GM23338 (cell line): ENCODE measurements around the gene ATP2A3. TPM values are rescaled to one million over a fixed set of nuclear protein-coding genes. Genes with fewer than 3 reads are reported as not detected.

Source experiments
- ATAC-seq: fragments of 200-7000 bp; cut with Tn5 transposase; 3 replicates; pipeline ENCODE4 v1.9.1; 2020
- DNase-seq: peaks from one replicate; pipeline ENCODE4 v3.0.0-alpha.2; 2015; ENCODE audit warnings: low spot score
- H2AFZ ChIP-seq: fragments of 200-600 bp; sonication (generic); 2 replicates; pipeline ENCODE4 v1.8.0; 2016; ENCODE audit warnings: antibody characterized with exemption, mild to moderate bottlenecking, moderate library complexity
- H3F3A ChIP-seq: fragments of 200-600 bp; sonication (generic); replicated peaks from 2 replicates; pipeline ENCODE4 v1.8.0; 2017; ENCODE audit warnings: antibody characterized with exemption, mixed run types, low read depth
- H3K27ac ChIP-seq: fragments of 200-600 bp; sonication (generic); 2 replicates; pipeline ENCODE4 v1.6.1; 2016; ENCODE audit warnings: low read depth
- H3K27me3 ChIP-seq: fragments of 200-600 bp; sonication (generic); 2 replicates; pipeline ENCODE4 v1.8.0; 2016; ENCODE audit warnings: mild to moderate bottlenecking, mixed run types, moderate library complexity; ENCODE audit not compliant: insufficient read depth
- H3K36me3 ChIP-seq: fragments of 200-600 bp; sonication (generic); 2 replicates; pipeline ENCODE4 v1.8.0; 2016; ENCODE audit warnings: mild to moderate bottlenecking; ENCODE audit not compliant: insufficient read depth
- H3K4me1 ChIP-seq: fragments of 200-600 bp; sonication (generic); 2 replicates; pipeline ENCODE4 v1.8.0; 2016; ENCODE audit warnings: mild to moderate bottlenecking, moderate library complexity; ENCODE audit not compliant: insufficient read depth
- H3K4me2 ChIP-seq: fragments of 200-600 bp; sonication (generic); 2 replicates; pipeline ENCODE4 v1.7.1; 2017; ENCODE audit warnings: mixed run types
- H3K4me3 ChIP-seq: fragments of 200-600 bp; sonication (generic); 2 replicates; pipeline ENCODE4 v1.6.1; 2016; ENCODE audit warnings: mixed run types
- H3K79me2 ChIP-seq: fragments of 200-600 bp; sonication (generic); replicated peaks from 2 replicates; pipeline ENCODE4 v1.8.0; 2017; ENCODE audit warnings: mild to moderate bottlenecking; ENCODE audit not compliant: insufficient read depth
- H3K9me2 ChIP-seq: fragments of 200-600 bp; sonication (generic); 2 replicates; pipeline ENCODE4 v1.8.0; 2017; ENCODE audit not compliant: insufficient read depth
- H4K20me1 ChIP-seq: fragments of 200-600 bp; sonication (generic); replicated peaks from 2 replicates; pipeline ENCODE4 v1.8.0; 2017; ENCODE audit warnings: mild to moderate bottlenecking; ENCODE audit not compliant: insufficient read depth
- H3K27ac Mint-ChIP-seq: 2 replicates; pipeline ENCODE4 v1.8.0; 2020; ENCODE audit warnings: inconsistent platforms, mild to moderate bottlenecking, moderate library complexity, mixed read lengths
- H3K27me3 Mint-ChIP-seq: 3 replicates; pipeline ENCODE4 v1.8.0; 2022; ENCODE audit warnings: low read depth, mild to moderate bottlenecking, moderate library complexity, mixed read lengths, inconsistent platforms; ENCODE audit not compliant: insufficient read depth, poor library complexity
- H3K36me3 Mint-ChIP-seq: 3 replicates; pipeline ENCODE4 v1.8.0; 2021; ENCODE audit warnings: low read depth, mild to moderate bottlenecking, inconsistent platforms, moderate library complexity, mixed read lengths
- H3K4me1 Mint-ChIP-seq: 3 replicates; pipeline ENCODE4 v1.8.0; 2020; ENCODE audit warnings: mild to moderate bottlenecking, inconsistent platforms, mixed read lengths
- H3K4me3 Mint-ChIP-seq: 3 replicates; pipeline ENCODE4 v1.8.0; 2021; ENCODE audit warnings: moderate library complexity, mild to moderate bottlenecking, inconsistent platforms, mixed read lengths
- H3K9me3 Mint-ChIP-seq: 3 replicates; pipeline ENCODE4 v1.8.0; 2020; ENCODE audit warnings: moderate library complexity, mild to moderate bottlenecking, inconsistent platforms, mixed read lengths
- CREB1 ChIP-seq: fragments of 250-450 bp; sonication (Bioruptor Pico); IDR thresholded peaks from 2 replicates; pipeline ENCODE4 v1.5.0; 2020; ENCODE audit warnings: low read depth, mild to moderate bottlenecking, moderate library complexity
- EZH2 ChIP-seq: fragments of 200-600 bp; sonication (generic); IDR thresholded peaks from one replicate; pipeline ENCODE4 v1.8.0; 2017; ENCODE audit warnings: antibody characterized with exemption, mild to moderate bottlenecking, low read depth; ENCODE audit not compliant: unreplicated experiment
- JUNB ChIP-seq: IDR thresholded peaks from one replicate; pipeline ENCODE4 v1.6.1; 2016; ENCODE audit warnings: antibody characterized with exemption; ENCODE audit not compliant: unreplicated experiment
- ZNF331 ChIP-seq: fragments of 250-450 bp; sonication (Bioruptor Pico); IDR thresholded peaks from 2 replicates; pipeline ENCODE4 v1.5.0; 2020; ENCODE audit warnings: low read depth, mild to moderate bottlenecking, moderate library complexity
- polyA plus RNA-seq: library from polyadenylated mRNA; unstranded; fragments of >200 nt; fragmentation: Nextera tagmentation; extraction: Ambion mirVana; gene quantifications from 2 replicates; pipeline ENCODE4 v1.2.1, GENCODE V29; 2016
- total RNA-seq: library from RNA; depleted of rRNA; stranded (reverse); fragments of >200 nt; shearing (Covaris generic); gene quantifications from 2 replicates; pipeline ENCODE4 v1.2.3, GENCODE V29; 2014
- TF ChIP-seq, protein P1 (sequence below): fragments of 250-450 bp; sonication (Bioruptor Pico); IDR thresholded peaks from 2 replicates; pipeline ENCODE4 v1.5.0; 2020; ENCODE audit warnings: mild to moderate bottlenecking, moderate library complexity
- TF ChIP-seq, protein P2 (sequence below): IDR thresholded peaks from 2 replicates; pipeline ENCODE4 v1.6.1; 2016; ENCODE audit warnings: antibody characterized with exemption
- TF ChIP-seq, protein P3 (sequence below), 2 experiments: fragments of 200-600 bp in 1 of 2; sonication (generic) in 1 of 2; conservative IDR thresholded peaks; 2 replicates each; pipeline versions ENCODE4 v1.5.1 to v1.6.1; 2016 to 2017; ENCODE audit warnings: antibody characterized with exemption in 2 of 2, low read depth in 2 of 2, mild to moderate bottlenecking in 2 of 2, moderate library complexity in 1 of 2

ATP2A3 gene
- total and polyA plus RNA-seq, 2 experiments from 2014 or later, result 9.6 to 35.2 TPM

DNA sequence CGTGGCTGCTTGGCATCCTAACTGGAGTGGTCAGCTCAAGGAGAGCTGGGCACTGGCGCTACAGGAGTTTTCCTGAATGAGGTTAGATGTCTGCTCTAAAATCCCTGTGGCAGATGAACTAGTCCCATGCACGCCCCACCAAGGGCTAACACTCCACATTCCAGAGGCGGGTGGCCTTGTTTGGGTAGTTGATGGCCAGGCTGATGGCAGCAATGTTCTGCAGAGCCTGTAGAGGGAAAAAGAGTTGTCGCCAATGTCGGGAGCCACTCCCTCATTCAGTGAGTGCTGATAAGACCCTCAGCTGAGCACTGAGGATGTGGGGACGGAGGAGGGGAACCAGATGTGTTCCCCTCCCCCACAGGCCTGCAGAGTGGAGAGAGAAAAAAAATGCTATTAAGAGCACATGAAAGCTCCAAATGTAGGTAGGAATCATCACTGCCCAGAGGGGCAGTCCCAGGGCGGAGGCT lies 42.5 kb upstream of the ATP2A3 start (continued):
- TF ChIP-seq, protein P1, sequence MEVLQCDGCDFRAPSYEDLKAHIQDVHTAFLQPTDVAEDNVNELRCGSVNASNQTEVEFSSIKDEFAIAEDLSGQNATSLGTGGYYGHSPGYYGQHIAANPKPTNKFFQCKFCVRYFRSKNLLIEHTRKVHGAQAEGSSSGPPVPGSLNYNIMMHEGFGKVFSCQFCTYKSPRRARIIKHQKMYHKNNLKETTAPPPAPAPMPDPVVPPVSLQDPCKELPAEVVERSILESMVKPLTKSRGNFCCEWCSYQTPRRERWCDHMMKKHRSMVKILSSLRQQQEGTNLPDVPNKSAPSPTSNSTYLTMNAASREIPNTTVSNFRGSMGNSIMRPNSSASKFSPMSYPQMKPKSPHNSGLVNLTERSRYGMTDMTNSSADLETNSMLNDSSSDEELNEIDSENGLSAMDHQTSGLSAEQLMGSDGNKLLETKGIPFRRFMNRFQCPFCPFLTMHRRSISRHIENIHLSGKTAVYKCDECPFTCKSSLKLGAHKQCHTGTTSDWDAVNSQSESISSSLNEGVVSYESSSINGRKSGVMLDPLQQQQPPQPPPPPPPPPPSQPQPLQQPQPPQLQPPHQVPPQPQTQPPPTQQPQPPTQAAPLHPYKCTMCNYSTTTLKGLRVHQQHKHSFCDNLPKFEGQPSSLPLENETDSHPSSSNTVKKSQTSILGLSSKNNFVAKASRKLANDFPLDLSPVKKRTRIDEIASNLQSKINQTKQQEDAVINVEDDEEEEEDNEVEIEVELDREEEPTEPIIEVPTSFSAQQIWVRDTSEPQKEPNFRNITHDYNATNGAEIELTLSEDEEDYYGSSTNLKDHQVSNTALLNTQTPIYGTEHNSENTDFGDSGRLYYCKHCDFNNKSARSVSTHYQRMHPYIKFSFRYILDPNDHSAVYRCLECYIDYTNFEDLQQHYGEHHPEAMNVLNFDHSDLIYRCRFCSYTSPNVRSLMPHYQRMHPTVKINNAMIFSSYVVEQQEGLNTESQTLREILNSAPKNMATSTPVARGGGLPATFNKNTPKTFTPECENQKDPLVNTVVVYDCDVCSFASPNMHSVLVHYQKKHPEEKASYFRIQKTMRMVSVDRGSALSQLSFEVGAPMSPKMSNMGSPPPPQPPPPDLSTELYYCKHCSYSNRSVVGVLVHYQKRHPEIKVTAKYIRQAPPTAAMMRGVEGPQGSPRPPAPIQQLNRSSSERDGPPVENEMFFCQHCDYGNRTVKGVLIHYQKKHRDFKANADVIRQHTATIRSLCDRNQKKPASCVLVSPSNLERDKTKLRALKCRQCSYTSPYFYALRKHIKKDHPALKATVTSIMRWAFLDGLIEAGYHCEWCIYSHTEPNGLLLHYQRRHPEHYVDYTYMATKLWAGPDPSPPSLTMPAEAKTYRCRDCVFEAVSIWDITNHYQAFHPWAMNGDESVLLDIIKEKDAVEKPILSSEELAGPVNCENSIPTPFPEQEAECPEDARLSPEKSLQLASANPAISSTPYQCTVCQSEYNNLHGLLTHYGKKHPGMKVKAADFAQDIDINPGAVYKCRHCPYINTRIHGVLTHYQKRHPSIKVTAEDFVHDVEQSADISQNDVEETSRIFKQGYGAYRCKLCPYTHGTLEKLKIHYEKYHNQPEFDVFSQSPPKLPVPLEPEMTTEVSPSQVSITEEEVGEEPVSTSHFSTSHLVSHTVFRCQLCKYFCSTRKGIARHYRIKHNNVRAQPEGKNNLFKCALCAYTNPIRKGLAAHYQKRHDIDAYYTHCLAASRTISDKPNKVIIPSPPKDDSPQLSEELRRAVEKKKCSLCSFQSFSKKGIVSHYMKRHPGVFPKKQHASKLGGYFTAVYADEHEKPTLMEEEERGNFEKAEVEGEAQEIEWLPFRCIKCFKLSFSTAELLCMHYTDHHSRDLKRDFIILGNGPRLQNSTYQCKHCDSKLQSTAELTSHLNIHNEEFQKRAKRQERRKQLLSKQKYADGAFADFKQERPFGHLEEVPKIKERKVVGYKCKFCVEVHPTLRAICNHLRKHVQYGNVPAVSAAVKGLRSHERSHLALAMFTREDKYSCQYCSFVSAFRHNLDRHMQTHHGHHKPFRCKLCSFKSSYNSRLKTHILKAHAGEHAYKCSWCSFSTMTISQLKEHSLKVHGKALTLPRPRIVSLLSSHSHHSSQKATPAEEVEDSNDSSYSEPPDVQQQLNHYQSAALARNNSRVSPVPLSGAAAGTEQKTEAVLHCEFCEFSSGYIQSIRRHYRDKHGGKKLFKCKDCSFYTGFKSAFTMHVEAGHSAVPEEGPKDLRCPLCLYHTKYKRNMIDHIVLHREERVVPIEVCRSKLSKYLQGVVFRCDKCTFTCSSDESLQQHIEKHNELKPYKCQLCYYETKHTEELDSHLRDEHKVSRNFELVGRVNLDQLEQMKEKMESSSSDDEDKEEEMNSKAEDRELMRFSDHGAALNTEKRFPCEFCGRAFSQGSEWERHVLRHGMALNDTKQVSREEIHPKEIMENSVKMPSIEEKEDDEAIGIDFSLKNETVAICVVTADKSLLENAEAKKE, result no peak
- TF ChIP-seq ZNF331 (CRISPR knock-in tag), result no peak
- TF ChIP-seq EZH2, result no peak
- no peak for TF ChIP-seq CREB1
- TF ChIP-seq, protein P2, sequence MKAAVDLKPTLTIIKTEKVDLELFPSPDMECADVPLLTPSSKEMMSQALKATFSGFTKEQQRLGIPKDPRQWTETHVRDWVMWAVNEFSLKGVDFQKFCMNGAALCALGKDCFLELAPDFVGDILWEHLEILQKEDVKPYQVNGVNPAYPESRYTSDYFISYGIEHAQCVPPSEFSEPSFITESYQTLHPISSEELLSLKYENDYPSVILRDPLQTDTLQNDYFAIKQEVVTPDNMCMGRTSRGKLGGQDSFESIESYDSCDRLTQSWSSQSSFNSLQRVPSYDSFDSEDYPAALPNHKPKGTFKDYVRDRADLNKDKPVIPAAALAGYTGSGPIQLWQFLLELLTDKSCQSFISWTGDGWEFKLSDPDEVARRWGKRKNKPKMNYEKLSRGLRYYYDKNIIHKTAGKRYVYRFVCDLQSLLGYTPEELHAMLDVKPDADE, result no peak
- TF ChIP-seq JUNB, result no peak

DNA sequence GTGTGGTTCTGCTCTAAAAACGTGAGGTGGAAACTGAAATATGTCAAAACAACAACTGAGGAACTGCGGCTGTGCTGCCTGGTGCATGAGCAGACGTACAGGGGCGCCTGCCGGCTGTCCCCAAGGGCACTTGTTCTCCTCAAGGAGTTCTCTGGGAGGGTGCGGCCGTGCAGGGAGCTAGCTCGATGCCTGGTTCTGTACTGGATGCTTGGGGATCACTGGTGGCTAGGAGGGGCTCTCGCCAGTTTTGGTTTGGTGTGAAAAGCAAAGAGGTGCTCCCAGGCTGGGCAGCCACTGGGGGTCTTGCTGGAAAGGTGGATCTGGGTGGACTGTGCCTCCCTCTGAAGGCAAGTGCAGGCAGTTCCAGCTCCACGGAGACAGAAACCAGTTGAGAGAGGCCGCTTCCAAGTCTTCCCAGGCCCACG lies 41.9 kb upstream of the ATP2A3 start:
- Histone ChIP-seq H3F3A (peaks cover 5% of the 10 kb centered on the region; the same call in 1 of the 2 replicates), H3K27ac (no peak overlapping the region), H2AFZ (no peak overlapping the region), H4K20me1 (no peaks in the 10 kb centered on the region), H3K4me3 (no peak overlapping the region), H3K79me2 (no peaks in the 10 kb centered on the region), H3K4me2 (no peak overlapping the region), H3K4me1 (peaks cover 10% of the 10 kb centered on the region), H3K9me2 (no peaks in the 10 kb centered on the region), H3K27me3 (no peaks in the 10 kb centered on the region), H3K36me3 (peaks cover 3% of the 10 kb centered on the region; the same call in 1 of the 2 replicates)
- Mint-ChIP-seq H3K36me3 (peaks cover 8% of the 10 kb centered on the region; the same call in 2 of the 3 replicates), H3K27me3 (peaks cover 22% of the 10 kb centered on the region), H3K9me3 (no peaks in the 10 kb centered on the region), H3K4me1 (peaks cover 31% of the 10 kb centered on the region), H3K27ac (no peak overlapping the region), H3K4me3 (no peak overlapping the region)
- DNase-seq (no peak), ATAC-seq (no peak)
- TF ChIP-seq, protein P3, sequence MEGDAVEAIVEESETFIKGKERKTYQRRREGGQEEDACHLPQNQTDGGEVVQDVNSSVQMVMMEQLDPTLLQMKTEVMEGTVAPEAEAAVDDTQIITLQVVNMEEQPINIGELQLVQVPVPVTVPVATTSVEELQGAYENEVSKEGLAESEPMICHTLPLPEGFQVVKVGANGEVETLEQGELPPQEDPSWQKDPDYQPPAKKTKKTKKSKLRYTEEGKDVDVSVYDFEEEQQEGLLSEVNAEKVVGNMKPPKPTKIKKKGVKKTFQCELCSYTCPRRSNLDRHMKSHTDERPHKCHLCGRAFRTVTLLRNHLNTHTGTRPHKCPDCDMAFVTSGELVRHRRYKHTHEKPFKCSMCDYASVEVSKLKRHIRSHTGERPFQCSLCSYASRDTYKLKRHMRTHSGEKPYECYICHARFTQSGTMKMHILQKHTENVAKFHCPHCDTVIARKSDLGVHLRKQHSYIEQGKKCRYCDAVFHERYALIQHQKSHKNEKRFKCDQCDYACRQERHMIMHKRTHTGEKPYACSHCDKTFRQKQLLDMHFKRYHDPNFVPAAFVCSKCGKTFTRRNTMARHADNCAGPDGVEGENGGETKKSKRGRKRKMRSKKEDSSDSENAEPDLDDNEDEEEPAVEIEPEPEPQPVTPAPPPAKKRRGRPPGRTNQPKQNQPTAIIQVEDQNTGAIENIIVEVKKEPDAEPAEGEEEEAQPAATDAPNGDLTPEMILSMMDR (conservative IDR thresholded peaks at IDR 0.05; ENCODE audit: low read depth in 2 of 2), result no peak
